Sciatic nerve (tissue), 2 donors: ENCODE measurements around the gene RAB11A. TPM values are rescaled to one million over a fixed set of nuclear protein-coding genes. Genes with fewer than 3 reads are reported as not detected.

Experiments used
- ATAC-seq: fragments of 200-7000 bp; cut with Tn5 transposase; one replicate; pipeline ENCODE4 v1.9.1; 2020; ENCODE audit warnings: mild to moderate bottlenecking, moderate library complexity
- DNase-seq: peaks from one replicate; pipeline ENCODE4 v3.0.0-alpha.2; 2020; ENCODE audit warnings: low spot score
- intact Hi-C: fragments of 100-400 bp; cut with DNase I; formaldehyde crosslinking; loops from one replicate; pipeline ENCODE4 v1.14.2; 2022
- total RNA-seq: library from RNA; stranded (reverse); fragmentation: NEBNext Ultra II Directional; extraction: Animal tissue kit (Norgen Biotek cat#: 25700); gene quantifications from one replicate; pipeline ENCODE4 v1.2.1, GENCODE V29; 2021
- donor health status: DM: no; HTN: no; CAD: no.
- donor health status: DM: no; HTN: no; CAD: no.

RAB11A gene
- total RNA-seq = 154 TPM

DNA sequence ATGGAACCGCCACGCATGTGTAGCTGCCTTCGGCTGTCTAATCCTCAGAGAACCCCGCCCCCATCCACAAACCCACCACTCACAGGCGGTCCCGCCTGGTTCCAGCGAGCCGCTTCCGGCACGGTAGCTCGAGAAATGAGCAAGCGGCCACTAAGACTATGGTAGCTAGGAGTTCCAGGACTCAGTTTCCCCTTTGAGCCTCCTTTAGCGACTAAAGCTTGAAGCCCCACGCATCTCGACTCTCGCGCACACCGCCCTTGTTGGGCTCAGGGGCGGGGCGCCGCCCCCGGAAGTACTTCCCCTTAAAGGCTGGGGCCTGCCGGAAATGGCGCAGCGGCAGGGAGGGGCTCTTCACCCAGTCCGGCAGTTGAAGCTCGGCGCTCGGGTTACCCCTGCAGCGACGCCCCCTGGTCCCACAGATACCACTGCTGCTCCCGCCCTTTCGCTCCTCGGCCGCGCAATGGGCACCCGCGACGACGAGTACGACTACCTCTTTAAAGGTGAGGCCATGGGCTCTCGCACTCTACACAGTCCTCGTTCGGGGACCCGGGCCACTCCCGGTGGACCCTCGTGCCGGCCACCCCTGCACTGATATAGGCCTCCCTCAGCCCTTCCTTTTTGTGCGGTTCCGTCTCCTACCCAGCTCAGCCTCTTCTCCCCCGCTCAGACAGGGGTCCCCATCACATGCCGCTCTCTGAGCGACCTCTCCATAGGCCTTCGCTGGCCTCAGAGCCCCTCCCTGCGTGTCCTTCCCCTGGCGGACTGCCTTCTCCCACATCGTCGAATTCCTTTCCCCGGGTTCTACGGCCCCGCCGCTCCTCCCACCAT is at the start of gene RAB11A:
Gene RAB11A, plus strand, starts transcription at position 366 of the 828 bp plus-strand sequence. Its CDS starts 95 bp downstream, at position 461.
- DNase-seq (peak; percentile 96), ATAC-seq (peak; percentile 99)
- intact Hi-C loops = no loop called here

DNA sequence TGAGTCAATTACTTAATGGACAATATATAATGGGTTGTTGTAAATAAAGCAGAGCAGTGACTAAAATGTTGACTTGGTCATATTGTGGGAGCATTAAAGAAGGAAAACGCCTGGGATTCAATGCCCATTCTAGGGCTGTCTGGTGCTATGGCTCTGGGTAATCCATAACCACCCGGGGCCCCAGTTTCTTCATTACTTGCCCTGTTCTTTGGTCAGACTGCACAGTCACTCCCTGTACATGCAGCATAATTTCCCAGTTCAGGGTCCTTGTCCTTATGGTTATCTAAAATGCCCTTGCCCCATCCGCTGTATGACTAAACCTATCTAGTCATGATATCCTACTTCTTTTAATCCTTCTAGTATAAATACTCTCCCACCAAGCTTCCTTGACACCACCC is 49.7 kb upstream of the RAB11A start:
- ATAC-seq (no peak), DNase-seq (no peak)
- intact Hi-C loops = no loop called here

DNA sequence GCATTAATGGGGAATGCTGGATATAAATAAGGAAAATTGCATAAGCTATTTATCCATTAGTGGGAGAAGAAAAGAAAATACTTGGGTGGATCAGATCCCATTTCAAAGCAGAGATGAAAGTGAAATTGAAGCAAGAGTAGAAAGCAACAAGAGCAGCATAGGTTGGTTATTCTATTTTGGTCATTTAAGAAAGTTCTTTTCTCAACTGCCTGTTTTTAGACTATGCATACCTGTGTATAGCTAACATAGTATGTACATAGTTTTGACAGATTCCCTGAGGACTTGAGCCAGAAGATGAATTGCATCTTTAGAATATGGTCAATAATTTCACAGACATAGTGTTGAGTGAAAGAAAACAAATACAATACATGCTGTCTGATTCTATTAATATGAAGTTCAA is 48.2 kb upstream of the RAB11A start:
- intact Hi-C loops = no loop called here
- DNase-seq = no peak
- no peak for ATAC-seq

DNA sequence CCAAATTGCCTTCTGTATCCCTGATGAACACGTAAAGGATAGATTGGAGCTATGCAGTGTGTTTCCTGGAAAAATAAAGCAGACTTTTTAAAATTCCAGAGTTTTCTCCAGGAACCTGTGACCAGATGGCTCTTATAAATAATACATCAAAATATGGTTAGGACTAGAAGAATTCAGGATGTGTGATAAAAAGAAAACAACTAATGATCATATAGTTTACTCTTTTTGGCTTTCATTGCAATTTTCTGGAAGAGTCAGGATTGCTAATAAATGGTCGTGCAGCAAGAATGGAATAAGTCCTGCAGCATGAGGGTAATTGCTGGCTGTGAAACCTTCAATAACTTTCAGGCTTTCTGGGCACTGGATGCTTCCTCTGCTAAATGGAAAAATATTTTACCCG is 47.0 kb upstream of the RAB11A start:
- no peak for ATAC-seq
- DNase-seq = no peak
- intact Hi-C loops = no loop called here

DNA sequence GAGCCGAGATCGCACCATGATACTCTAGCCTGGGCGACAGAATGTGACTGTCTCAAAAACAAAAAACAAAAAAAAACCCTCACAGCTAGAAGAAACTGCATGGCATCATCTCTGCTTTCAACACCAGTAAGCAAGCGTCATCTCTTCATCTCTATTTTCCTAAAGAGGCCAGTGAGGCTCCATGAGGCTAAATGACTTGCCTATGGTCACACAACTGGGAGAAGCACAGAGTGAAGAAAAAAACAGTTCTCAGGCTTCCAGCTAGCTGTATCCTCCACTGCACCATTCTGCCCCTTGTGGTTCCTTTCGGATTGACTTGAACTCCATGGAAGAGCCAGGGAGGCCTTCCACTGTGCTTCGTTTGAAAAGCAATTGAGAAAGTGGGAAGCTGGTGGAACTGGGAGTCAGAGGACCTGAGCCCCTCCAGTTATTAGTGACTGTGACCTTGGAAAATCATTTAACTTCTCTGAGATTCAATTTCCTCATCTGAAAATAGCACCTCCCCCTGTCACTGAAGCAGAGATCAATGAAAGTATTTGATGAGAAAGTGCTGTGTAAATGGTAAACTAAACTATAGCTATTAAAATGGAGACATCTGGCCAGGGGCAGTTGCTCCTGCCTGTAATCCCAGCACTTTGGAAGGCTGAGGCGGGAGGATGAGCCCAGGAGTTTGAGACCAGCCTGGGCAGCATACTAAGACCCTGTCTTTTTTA is 45.1 kb upstream of the RAB11A start:
- intact Hi-C loops = no loop called here
- peak; percentile 88 for ATAC-seq

DNA sequence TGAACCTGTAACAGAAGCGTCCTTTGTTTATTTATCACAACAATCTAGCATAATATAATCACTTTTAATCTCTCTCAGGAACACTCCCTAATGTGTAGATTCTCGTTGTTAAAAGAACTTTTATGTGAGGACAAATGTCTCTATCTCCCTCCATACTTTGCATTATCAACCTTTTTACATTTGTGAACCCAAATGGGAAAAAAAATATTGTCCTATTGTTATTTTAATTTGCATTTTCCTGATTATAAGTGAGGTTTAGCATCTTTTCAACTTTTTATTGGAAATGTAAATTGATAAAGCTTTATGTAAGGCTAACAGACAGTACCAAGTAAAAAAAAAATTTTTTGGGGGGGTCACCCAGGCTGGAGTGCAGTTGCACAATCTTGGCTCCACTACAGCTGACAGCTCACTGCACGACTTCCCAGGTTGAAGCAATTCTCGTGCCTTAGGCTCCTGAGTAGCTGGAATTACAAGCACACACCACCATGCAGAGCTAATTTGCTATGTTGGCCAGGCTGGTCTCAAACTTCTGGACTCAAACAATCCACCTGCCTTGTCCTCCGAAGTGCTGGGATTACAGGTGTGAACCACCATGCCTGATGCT is 44.2 kb upstream of the RAB11A start:
- ATAC-seq (peak; percentile 82), DNase-seq (peak; percentile 66)
- intact Hi-C loops = no loop called here

More for the DNA sequence above, 45.1 kb upstream of the RAB11A start:
- no peak for DNase-seq

DNA sequence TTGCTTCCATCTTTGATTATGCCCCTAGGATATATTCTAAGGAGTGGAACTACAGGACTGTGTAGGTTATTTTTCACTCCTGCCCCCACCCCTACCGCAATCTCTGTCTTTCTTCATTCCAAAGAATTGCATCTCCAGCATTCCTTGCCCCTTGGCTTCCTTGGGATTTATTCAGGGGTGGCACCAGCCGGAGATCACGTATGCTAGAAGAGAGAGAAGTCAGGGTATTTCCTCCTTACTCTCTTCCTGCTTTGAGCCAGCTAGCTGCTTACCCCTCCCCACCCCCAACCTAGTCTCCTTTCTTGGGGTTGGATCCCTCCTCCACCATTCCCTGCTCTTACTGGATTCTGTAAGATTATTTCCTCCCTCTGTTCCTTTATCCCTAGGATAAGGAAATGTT is 42.2 kb upstream of the RAB11A start:
- no peak for DNase-seq
- ATAC-seq = no peak
- intact Hi-C loops = no loop called here

DNA sequence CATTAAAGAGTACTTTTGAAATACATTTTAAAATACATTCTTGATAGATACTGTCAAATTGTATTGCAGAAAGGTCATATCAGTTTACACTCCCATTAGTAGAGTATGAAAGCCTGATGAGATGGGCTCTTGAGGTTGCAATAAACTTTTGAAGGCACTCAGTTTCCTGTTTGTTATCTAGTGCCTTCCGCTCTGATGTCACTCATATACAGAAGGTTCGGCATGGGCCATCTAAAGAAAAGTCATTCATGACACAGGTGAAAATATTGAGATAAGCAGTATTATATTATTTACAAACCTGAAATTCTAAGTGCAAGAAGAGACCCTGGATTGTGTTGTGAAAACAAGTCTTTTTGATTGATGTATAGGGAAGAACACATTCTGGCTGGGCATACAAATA is 40.7 kb upstream of the RAB11A start:
- DNase-seq (no peak), ATAC-seq (no peak)
- intact Hi-C loops = no loop called here

DNA sequence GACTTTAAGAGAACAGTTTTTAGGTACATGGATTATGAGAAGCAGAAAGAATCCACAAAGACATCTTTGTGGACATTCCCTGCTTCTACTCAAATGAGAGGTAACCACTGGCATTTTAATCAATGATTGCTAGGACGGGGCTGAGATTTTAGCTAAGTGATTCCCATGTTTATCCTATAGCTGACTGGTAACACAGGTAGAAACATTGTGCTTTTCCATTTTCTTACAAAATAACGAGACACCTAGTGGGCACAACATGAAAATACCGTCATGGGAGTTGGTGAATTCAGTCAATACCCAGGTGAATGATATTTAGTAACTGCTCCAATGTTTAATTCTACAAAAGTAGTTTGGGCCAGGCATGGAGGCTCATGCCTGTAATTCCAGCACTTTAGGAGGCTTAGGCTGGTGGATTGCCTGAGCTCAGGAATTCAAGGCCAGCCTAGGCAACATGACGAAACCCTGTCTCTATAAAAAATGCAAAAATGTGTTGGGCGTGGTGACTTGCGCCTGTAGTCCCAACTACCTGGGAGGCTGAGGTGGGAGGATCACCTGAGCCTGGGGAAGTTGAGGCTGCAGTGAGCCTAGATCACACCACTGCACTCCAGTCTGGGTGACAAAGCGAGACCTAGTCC is 40.0 kb upstream of the RAB11A start:
- ATAC-seq = no peak
- DNase-seq = no peak
- intact Hi-C loops = no loop called here

DNA sequence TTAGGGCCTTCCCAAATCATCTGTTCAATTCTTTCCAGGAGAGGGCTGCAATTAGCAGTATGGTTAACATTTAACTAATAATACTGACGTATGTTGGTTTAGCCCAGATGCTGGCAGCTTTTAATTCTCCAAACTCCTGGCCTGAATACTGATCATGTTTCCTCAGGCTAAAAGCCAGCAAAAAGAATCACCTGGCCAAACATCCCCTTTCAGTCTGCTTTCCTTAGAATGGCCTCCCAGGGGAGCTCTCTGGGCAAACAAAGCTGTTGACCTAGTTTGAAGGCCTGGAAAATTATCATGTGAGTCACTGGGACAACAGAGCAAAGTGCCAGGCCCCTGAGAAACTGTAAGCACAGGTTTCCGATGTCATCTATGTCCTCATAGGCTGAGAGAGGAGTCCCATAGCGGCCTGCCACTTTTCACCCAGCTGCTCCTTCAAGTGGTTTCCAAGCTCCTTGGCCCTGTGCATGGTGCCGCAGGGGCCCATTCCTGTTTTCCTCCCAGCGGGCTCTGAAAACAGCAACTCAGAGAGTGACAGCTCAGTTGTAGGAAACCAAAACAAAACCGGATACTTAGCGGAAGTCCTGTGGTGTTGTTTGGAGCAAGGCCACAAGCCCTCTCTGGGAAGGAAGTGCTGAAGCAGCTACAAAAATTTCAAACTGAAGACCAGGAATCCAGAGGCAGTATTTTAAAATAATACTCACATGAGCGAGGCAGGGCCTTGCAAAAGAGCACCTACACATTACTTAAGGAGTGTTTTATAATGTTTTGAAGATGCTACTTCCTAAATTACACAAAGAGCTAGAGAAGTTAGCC is 36.5 kb upstream of the RAB11A start:
- ATAC-seq (peak; percentile 96), DNase-seq (peak; percentile 92)
- intact Hi-C loops = no loop called here

DNA sequence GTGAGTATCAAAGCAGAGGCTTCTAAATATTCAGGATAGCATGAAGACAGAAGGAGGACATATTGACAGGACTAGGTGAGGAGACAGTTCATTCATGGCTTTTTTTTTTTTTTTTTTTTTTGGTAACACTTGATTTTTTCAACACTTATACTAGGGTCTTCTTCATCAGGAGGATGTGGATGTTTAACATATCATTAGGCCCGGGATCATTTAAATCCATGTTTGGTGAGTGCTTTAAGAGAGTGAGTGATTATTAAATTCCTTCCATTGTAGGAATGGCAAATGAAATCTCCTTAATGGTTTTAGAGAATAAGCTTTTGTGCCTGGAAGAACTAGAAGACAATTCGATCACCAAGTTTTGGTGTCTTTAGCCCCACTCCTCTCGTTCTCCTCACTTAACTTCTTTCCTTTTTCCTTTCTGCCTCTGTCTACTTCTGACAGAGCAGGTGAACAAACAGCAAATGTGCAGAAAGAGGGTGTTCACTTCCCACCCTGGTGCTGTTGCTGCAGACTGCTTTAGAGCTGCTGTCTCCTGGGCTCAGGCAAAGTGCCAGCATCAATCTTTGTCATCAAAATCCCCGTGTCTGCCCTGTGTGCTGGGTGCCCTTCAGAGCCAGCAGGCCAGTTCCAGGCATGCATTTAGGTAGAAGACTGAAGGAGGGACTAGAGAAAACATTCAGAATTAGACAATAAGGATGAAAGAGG is 35.6 kb upstream of the RAB11A start:
- intact Hi-C loops = no loop called here
- DNase-seq (no peak), ATAC-seq (no peak)

DNA sequence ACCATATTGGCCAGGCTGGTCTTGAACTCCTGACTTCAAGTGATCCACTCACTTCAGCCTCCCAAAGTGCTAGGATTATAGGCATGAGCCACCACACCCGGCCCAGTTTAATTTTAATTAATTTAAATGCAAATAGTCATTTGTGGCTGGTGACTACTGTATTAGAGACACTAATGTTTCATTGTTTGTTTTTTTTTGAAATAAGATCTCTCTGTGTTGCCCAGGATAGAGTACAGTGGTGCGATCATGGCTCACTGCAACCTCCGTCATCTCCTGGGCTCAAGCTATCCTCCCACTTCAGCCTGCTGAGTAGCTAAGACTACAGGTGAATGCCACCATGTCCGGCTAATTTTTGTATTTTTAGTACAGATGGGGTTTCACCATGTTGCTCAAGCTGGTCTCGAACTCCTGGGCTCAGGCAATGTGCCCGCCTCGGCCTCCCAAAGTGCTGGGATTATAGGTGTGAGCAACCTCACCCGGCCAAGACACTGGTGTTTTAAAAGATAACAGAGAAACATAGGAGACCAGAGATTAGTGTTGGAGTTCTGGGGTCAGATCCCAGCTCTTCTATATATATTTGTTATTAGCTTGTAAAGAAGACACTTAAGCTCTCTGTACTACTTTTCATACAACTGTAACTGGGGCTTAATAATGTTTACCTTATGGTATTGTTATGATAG is 34.5 kb upstream of the RAB11A start:
- no peak for DNase-seq
- no peak for ATAC-seq
- intact Hi-C loops = no loop called here

DNA sequence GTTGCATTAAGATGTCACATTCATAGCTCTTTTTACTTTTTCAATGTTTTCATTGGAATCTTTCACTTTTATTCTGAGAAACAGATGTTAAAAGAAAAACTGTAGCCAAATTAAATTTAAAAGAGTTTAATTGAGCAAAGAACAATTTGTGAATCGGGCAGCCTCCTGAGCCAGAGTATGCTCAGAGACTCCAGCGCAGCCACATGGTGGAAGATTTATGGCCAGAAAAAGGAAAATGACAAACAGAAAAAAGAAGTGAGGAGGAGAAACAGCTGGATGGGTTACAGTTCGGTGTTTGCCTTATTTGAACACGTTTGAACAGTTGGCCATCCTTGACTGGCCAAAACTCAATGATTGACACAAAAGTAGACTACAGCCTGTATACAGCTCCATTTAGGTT is 33.8 kb upstream of the RAB11A start:
- ATAC-seq (no peak), DNase-seq (no peak)
- intact Hi-C loops = no loop called here

DNA sequence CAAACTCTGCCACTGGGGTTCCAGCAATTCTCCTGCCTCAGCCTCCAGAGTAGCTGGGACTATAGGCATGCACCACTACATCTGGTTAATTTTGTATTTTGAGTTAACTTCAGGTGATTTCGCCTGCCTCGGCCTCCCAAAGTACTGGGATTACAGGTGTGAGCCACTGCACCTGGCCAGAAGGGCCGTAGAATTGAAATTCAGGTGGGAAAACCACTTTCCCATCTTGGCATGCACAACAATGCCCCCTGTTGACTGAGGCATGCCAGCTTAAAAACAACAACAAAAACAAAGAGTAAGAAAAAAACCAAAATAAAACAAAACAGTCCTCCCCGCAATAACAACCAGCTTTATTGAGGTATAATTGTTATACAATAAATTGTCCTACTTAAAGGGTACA is 32.6 kb upstream of the RAB11A start:
- ATAC-seq (no peak), DNase-seq (no peak)
- intact Hi-C loops = no loop called here

DNA sequence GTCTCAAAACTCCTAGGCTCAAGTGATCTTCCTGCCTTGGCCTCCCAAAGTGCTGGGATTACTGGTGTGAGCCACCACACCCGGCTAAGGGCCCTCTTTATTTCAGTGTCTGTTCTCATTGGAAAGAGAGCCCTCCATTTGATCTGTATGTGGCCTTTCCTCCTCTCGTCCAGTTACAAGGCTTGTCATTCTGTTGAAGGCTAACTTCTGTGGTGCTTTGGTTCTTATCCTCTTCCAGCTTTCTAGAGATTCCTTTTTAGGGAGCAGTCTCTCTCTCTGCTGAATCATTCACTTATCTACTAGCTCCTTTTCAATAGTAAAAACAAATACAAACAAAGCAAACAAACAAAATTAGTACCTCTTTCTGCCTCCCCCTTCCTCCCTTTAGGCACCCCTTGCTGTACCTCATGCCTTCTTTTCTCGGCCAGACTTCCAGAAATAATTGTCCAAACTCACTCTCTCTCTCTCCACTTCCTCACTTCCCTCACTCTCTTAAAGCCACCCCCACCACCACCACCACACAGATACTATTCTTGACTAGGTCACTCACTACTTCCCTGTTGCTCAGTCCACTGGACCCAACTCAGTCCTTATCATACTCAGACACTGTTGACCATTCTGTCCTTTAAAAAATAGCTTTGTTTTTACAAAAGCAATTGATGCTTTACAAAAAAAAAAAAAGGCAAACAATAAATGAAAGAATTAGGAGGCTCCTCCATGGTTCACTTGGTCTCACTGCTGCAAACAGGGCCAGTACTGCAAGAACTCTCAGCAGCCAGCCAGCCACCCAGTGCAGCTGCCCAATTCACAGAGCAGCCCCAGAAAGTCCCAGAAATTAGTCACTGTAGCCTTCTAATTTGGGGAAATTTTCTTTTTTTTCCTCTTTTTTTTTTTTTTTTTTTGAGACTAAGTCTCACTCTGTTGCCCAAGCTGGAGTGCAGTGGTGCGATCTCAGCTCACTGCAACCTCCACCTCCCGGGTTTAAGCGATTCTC is 31.7 kb upstream of the RAB11A start:
- ATAC-seq (no peak), DNase-seq (no peak)
- intact Hi-C loops = loop anchor here (2.0 kb wide), 1 partner anchor 37 kb away; no protein-coding TSS in a partner anchor

DNA sequence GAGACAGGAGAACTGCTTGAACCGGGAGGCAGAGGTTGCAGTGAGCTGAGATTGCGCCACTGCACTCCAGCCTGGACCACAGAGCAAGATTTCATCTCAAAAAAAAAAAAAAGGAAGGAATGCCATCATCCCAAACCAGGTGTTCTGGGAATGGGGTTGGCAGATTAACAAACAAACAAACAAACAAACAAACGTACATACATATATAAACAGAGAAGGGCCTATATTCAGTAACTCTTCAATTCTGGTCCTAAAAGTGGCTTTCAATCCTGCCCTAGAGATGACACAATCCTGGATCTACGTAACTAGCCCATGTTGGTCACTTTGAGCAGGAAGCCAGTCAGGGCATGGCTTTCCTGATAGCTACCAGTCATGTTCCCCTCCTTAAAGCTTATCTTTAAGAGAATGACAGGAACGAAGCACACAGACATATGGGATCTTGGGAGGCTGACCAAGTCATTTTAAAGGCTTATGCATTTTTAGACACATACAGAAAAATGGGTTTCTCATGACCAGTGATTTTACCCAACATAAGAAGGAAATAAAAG is 29.9 kb upstream of the RAB11A start:
- intact Hi-C loops = loop anchor here (2.0 kb wide), 1 partner anchor 39 kb away; no protein-coding TSS in a partner anchor
- ATAC-seq (no peak), DNase-seq (no peak)
